ENCODE results near the gene ZC3H10.
A peak's percentile ranks its signal among the peaks of the same experiment; 100 is the strongest.

The ZC3H10 gene

GRCh38 chr12:56079723-56080555 lies 38.1 kb upstream of the ZC3H10 start, which contains the start of gene ERBB3:
TSS of gene ERBB3 (plus strand) at chr12:56080165. CDS start at chr12:56080301, 136 bp downstream.
- CTCF ChIA-PET, result interaction anchor here (0.6 to 1.4 kb wide), 9 partner anchors 9 to 109 kb away, joined by 3 to 11 read pairs (median 3); partner anchors contain the start of genes ESYT1 and SMARCC2
- TF ChIP-seq LEF1 (IDR thresholded peaks at IDR 0.05; ENCODE audit: borderline replicate concordance) (no peak), L3MBTL2 (conservative IDR thresholded peaks at IDR 0.05) (peak; percentile 62), CTBP1 (IDR thresholded peaks at IDR 0.05; ENCODE audit: borderline replicate concordance) (peak; percentile 29; the same call in 1 of the 2 replicates), NFRKB (IDR thresholded peaks at IDR 0.05) (no peak)
- peak; percentile 73 for DNase-seq (ENCODE audit: extremely low spot score)
- POLR2A ChIA-PET, result interaction anchor here (0.7 to 7.3 kb wide), 13 partner anchors 8 to 262 kb away, joined by 3 to 65 read pairs (median 6); partner anchors contain the start of genes ORMDL2, PA2G4, RNF41 and RPL41

- no peak for TF ChIP-seq CTBP1 (IDR thresholded peaks at IDR 0.05; ENCODE audit: borderline replicate concordance)
- TF ChIP-seq FOXK2 (IDR thresholded peaks at IDR 0.05), result no peak
- no peak for TF ChIP-seq TARDBP (IDR thresholded peaks at IDR 0.05)
- DNase-seq (ENCODE audit: extremely low spot score), result peak; percentile 6
- ChIA-PET CTCF (interaction anchor here (1.3 kb wide), 1 partner anchor 109 kb away, joined by 3 read pairs; the partner anchor contains the start of gene SMARCC2), POLR2A (interaction anchor here (1.0 to 7.3 kb wide), 5 partner anchors 10 to 263 kb away, joined by 3 to 65 read pairs (median 6); partner anchors contain the start of genes ORMDL2, PA2G4, RPL41 and SARNP)
Measured at GRCh38 chr12:56080556-56081138, 37.4 kb upstream of the ZC3H10 start.

GRCh38 chr12:56081393-56082347 lies 36.4 kb upstream of the ZC3H10 start:
- TF ChIP-seq PKNOX1 (IDR thresholded peaks at IDR 0.05) (no peak), FOXM1 (IDR thresholded peaks at IDR 0.05; ENCODE audit: borderline replicate concordance) (no peak), BHLHE40 (IDR thresholded peaks at IDR 0.05; ENCODE audit: borderline replicate concordance) (no peak), SUZ12 (IDR thresholded peaks at IDR 0.05) (no peak)
- ChIA-PET CTCF (interaction anchor here (1.1 to 1.3 kb wide), 2 partner anchors 10 to 108 kb away, joined by 3 read pairs; partner anchors contain the start of gene SMARCC2), POLR2A (interaction anchor here (1.1 to 7.3 kb wide), 3 partner anchors 21 to 36 kb away, joined by 3 to 65 read pairs (median 19); partner anchors contain the start of genes PA2G4, RPL41 and ZC3H10)
- no peak for DNase-seq (ENCODE audit: extremely low spot score)

GRCh38 chr12:56082382-56082781 lies 35.7 kb upstream of the ZC3H10 start:
- peak; percentile 3 for DNase-seq (ENCODE audit: extremely low spot score)
- TF ChIP-seq FOXA1 (IDR thresholded peaks at IDR 0.05), result no peak
- no peak for TF ChIP-seq CTBP1 (IDR thresholded peaks at IDR 0.05; ENCODE audit: borderline replicate concordance)
- TF ChIP-seq LEF1 (IDR thresholded peaks at IDR 0.05; ENCODE audit: borderline replicate concordance), result no peak
- ChIA-PET POLR2A (interaction anchor here (0.6 to 7.3 kb wide), 3 partner anchors 20 to 76 kb away, joined by 3 to 65 read pairs (median 9); partner anchors contain the start of genes MYL6, PA2G4 and ZC3H10), CTCF (interaction anchor here (1.1 kb wide), 1 partner anchor 9 kb away, joined by 3 read pairs; no protein-coding TSS in a partner anchor)

- DNase-seq (ENCODE audit: extremely low spot score), result no peak
- TF ChIP-seq LEF1 (IDR thresholded peaks at IDR 0.05; ENCODE audit: borderline replicate concordance) (no peak), ZNF384 (IDR thresholded peaks at IDR 0.05) (no peak), CTBP1 (IDR thresholded peaks at IDR 0.05; ENCODE audit: borderline replicate concordance) (no peak), SUZ12 (IDR thresholded peaks at IDR 0.05) (no peak)
- ChIA-PET CTCF (interaction anchor here (1.1 kb wide), 1 partner anchor 9 kb away, joined by 3 read pairs; no protein-coding TSS in a partner anchor), POLR2A (interaction anchor here (2.2 to 7.3 kb wide), 2 partner anchors 20 to 35 kb away, joined by 9 to 65 read pairs; partner anchors contain the start of genes PA2G4 and ZC3H10)
Measured at GRCh38 chr12:56082967-56083366, 35.1 kb upstream of the ZC3H10 start.

- DNase-seq (ENCODE audit: extremely low spot score), result peak; percentile 68
- POLR2A ChIA-PET, result interaction anchor here (1.6 to 3.3 kb wide), 3 partner anchors 19 to 32 kb away, joined by 5 to 22 read pairs (median 10); partner anchors contain the start of genes PA2G4, RPL41 and ZC3H10
- 0 out of 2 replicates have a peak, but pooled peaks have one; percentile 13 for TF ChIP-seq PKNOX1 (IDR thresholded peaks at IDR 0.05)
- TF ChIP-seq ZNF384 (IDR thresholded peaks at IDR 0.05), result no peak
- CTCF ChIA-PET, result interaction anchor here (0.6 to 1.4 kb wide), 10 partner anchors 11 to 78 kb away, joined by 3 to 9 read pairs (median 4); partner anchors contain the start of gene PA2G4
Measured at GRCh38 chr12:56084958-56085543, 33.0 kb upstream of the ZC3H10 start.

All from HEK293T (cell line).